HEK293T (cell line): ENCODE data around the gene MYL6B.
"Not testable (repeated sequence)": the region's sequence is repeated elsewhere in the genome, so short reads cannot be mapped to it uniquely, and the experiment has no call there.

ENCODE experiments used
- ARNT ChIP-seq: fragments of 450-650 bp; IDR thresholded peaks from 2 replicates; pipeline ENCODE4 v1.6.1; 2017; ENCODE audit warnings: mild to moderate bottlenecking
- FOXM1 ChIP-seq: fragments of 450-650 bp; IDR thresholded peaks from 2 replicates; pipeline ENCODE4 v1.6.1; 2017; ENCODE audit warnings: mild to moderate bottlenecking, borderline replicate concordance

- not testable (repeated sequence) for TF ChIP-seq FOXM1, ARNT
These were observed 4.2 kb downstream of the MYL6B start for GRCh38 chr12:56156464-56157200.
